Measurements from ENCODE around the gene OR2T27.
"Not testable (repeated sequence)": the region's sequence is repeated elsewhere in the genome, so short reads cannot be mapped to it uniquely, and the experiment has no call there.

Gene OR2T27, protein sequence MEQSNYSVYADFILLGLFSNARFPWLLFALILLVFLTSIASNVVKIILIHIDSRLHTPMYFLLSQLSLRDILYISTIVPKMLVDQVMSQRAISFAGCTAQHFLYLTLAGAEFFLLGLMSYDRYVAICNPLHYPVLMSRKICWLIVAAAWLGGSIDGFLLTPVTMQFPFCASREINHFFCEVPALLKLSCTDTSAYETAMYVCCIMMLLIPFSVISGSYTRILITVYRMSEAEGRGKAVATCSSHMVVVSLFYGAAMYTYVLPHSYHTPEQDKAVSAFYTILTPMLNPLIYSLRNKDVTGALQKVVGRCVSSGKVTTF
- 0 reads per million in 4 experiments for total RNA-seq

DNA sequence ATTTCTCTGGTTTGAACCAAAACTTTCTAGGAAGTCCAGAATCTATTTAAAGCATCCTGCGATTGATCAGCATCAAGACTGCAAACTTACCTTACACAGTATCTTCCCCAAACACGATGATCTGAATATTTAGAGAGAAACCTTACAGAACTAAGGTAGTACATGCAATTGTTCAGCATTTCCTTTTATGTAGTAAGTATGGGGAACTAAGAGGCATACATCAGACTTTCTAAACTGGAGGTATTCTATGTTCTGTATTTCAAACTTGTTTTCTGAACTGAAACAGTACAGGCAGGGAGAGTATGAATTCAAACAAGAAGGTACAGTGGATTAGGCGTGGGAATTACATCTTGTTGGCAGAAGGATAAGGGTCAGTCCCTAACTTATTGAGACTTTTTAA, at the start of gene OR2T27:
Gene OR2T27, minus strand, starts transcription at position 175 of the 400 bp plus-strand sequence. CDS start 4,644 bp downstream, outside the sequence.
- DNase-seq, result not testable (repeated sequence)

DNA sequence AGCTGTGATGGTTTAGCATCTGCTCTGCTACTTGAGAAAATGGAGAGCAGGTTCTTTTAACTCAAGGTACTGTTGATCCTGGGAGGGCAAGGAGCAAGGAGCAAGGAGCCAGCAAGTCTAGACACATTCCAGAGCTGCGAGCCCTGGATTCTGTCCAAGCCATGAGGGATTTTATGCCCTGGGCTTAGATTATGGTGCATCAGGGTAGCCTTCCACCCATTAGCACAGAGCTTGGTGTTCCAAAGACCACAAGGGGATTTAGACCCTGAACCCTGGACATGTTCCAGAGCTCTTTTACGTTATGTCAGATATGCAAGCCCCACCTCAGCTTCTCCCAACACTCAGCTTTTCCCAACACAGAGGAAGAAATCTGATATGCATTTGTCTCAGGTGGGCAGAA, 49.3 kb upstream of the OR2T27 start:
- DNase-seq, result no peak

DNA sequence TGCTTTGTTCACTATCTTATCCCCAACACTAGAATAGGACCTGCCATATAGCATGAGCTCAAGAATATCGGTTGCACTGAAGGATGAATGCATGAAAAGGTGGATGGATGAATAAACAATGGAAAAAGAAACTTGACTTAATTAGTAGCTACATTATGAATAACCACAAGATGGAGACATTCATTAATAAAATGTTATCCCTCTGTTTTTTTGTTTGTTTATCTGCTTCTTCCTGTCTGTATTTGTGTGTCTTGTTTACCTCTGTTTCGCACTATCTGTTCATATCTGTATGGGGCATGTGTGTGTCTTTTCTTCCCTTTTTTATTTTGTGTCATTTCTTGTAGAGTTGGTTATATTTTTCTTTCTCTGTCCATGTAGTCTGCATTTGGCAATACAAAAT, 48.3 kb upstream of the OR2T27 start:
- DNase-seq, result no peak

DNA sequence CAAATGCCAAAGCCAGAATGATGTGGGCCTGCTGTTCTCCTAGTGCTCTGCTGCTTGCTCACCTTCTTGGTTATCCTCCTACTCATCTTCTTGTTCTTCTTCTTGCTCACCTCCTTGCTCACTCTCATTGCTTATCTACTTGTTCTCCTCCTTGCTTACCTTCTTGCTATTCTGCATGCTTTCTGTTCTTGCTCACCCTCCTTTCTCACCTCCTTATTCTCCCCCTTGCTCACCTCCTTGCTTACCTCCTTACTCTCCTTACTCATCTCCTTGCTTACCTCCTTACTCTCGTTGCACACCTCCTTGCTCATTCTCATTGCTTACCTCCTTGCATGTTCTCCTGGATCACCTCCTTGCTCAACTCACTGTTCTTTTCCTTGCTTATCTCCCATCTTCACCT, 47.4 kb upstream of the OR2T27 start, which contains the start of gene OR14I1:
Gene OR14I1, minus strand, starts transcription at position 53 of the 400 bp plus-strand sequence.
- DNase-seq, result no peak

DNA sequence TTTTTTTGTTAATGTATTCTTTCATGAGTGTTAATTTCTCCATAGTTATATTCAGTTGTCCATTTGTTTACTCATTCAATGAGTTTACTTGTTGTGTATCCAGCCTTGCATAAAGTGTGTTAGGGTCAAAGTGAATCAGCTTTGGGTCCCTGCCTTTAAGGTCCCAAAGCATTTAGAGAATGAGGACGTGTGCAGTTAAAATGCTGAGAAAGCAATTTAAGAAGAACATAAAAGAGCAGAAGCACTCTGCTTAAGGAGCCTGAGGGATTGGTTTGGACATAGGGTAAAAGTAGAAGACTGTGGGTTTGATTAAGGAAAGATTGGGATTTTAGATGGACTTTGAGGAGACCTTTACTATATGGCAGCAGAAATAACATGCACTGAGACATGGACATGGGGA, 43.8 kb upstream of the OR2T27 start:
- no peak for DNase-seq

DNA sequence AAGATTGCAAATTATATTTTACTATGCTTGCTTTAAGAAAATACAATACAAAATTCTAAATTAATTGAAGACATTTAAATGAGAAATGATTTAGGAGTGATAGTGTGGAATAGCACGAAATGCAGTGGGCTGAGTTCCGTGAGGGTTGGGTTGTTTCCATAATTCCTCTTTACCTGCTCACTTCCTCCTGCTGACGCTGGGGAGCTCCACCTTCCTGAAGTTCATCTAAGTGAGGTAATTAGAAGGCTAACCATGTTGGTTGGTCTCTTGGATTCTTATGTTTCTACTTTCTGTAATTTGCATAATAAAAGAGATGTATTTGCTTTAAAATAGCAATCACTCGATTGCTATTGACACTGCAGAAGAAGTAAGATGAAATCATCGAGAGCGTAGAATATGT, 42.6 kb upstream of the OR2T27 start:
- DNase-seq, result no peak

DNA sequence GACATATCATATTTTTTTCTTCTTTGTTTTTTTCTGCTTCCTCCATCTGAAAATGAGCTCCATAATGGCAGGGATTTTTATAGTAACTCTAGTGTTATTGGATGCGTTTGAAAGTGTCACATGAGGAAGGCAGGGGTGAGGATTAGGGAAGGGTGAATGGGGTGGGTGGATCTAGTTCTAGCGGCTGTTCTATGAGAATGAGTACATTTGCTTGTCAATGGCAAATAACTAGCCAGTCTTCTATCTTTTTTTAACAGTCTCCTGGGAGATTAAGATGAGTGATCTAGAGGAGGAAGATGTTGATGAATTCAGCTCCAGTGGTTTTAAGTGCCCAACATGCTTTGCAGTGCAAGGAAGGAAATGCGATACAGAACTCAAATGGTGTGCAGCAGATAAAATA, 41.4 kb upstream of the OR2T27 start:
- no peak for DNase-seq

DNA sequence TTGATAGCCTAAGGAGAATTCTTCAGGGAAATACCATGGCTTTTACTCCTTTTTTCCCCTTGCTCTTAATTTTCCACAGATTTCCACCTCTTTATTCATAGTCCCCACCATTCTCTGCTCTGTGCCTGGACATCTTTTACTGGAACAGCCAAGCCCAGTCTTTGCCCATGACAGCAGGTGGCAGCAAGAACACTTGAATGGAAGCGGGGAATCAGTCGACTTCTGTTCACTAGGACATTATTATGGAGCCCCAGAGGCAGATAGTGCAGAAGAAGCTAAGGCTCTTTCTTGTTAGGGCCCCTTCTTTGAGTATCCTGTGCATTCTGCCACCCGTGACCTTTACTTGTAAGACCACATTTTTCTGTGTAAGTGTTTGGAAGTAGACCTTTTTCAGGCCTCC, 40.9 kb upstream of the OR2T27 start:
- no peak for DNase-seq

DNA sequence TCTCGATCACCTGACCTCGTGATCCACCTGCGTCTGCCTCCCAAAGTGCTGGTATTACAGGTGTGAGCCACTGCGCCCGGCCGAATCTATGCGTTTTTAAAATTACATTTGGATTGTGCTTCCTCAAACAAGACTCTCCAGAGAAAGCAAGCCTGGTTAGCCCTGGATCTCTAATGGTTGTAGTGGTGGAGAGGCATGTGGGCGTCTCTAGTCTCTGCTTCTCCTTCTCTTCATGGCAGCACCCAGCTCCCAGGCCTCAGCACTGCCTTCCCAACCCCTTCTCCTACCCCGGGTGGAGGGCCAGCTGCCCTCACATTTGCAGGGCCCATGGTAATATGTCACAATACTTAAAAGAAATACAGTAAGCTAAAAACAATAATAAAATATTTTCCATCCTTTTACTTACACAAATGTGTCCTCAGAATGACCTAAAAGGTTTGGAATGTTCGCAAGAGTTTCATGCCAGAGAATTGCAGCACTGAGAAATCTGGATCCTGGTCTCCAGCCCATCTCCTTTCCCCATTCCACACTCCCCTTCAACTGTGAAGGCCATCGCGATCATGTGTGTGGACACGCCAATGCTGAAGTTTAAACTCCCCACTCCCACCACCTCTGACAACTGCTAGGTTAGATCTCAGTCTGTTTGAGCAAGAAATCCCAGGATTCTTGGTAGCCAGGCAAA, 40.3 kb upstream of the OR2T27 start:
- DNase-seq, result no peak

DNA sequence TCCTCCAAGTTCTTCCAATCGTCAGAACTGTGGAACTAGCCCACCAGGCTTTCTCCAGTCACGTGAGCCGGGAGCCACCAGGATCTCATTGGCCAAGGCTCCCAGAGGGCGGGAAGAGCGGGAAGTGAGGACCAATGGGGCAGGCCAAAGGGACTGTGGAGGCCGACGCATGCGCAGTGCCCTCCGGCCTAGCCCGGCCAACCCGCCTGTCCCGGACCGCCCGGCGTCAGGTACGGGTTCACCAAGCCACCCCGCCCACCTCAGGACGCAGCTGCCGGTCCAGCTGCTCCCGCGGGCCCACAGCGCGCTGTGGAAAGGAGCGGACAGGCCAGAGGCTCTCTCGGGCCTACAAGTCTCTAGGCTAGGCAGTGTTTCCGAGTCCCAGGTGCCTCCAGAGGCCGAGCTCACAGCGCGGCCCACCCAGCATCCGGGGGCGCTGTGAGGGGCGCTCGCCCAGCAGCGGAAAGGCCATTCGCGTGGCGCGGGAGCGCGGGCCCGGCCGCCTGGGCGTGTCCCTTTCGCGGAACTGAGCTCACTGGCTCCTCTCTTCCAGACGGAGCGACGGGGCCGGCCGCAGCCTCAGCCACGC, 36.3 kb upstream of the OR2T27 start:
- no peak for DNase-seq

DNA sequence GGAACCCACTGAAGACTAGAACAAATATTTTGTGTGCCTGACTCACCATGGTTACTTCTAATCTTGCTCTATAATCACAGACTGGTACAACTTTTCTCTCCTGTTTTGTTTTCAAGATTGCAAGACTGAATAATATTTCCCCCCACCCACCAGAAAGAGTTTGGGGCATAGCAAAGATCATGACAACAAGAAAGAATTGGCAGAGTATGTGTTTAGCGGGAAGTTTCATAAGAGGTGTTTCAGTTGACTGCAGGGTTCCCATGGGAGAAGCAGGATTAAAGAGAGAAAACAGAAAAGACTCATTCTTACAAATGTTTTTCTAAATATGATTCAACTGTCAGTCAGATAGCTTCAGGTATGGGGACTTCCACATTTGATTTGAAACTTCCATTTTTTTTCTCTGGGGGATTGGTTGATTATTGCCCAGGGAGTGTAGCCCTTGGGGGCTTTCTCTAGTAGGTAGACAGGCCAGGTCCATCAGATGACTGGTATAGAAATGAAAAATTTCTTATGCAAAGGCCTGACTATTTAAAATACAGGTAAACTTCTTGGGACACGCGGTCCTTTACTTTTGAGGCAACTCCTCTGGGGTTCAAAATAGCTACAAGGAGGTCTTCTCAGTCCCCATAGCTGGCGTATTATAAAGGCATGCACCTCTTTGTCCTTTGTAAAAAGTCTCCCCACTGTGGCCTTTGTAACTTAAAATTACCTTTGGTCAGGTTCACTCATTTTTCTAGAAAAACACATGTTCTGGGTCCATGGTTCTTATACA, 33.4 kb upstream of the OR2T27 start:
- no peak for DNase-seq

DNA sequence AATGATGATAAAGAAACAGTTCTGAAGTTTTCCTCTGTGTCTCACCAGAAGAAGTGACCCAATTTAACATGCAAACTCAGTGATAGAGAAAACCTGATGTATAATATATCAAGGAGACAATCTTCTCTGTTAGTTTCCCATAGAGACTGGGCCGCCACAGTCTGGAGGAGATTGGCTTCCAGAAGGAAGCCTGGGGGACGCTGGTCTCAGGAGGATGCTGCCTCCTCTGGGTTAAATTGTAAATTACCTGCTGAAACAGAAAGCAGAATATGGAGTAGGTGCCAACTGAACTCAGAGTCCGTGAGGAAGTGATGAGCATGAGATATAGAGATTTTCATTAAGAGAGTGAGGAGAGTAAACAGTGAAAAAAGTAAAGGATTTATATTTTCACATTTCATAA, 31.5 kb upstream of the OR2T27 start:
- no peak for DNase-seq

DNA sequence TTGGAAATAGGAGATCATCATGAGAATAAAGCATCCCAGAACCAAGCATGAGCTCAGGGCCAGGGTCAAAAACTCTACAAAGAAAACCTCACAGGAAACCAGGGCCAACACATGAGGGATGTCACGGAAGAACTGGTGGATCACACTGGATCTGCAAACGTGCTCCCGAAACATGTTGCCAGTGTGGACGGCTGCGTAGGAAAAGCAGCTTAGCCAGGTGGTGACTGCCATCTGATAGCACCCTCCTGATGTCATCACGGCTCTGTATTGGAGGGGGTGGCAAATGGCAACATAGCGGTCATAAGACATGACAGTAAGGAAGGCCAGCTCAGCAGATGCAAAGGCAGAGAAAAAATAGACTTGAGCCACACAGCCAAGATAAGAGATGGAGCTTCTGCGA, 26.3 kb upstream of the OR2T27 start:
- DNase-seq, result no peak

DNA sequence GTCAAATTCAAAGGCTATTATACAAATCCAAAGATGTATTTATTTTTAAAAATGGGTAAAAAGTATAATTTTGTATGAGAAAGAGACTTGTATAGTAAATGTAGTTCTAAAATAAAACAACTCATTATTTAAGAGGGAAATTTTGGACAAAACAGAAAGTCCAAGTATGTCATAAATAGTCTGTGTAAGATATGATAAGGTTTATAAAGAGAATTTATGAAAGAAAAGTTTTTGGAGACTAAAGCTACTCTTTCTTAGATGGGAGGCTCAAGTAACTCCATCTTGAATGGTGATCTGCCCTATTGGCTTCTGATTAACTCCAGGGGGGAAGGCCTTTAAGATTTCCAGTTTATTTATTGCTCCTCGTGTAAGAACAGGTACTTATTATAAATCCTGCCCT, 14.7 kb upstream of the OR2T27 start:
- no peak for DNase-seq

DNA sequence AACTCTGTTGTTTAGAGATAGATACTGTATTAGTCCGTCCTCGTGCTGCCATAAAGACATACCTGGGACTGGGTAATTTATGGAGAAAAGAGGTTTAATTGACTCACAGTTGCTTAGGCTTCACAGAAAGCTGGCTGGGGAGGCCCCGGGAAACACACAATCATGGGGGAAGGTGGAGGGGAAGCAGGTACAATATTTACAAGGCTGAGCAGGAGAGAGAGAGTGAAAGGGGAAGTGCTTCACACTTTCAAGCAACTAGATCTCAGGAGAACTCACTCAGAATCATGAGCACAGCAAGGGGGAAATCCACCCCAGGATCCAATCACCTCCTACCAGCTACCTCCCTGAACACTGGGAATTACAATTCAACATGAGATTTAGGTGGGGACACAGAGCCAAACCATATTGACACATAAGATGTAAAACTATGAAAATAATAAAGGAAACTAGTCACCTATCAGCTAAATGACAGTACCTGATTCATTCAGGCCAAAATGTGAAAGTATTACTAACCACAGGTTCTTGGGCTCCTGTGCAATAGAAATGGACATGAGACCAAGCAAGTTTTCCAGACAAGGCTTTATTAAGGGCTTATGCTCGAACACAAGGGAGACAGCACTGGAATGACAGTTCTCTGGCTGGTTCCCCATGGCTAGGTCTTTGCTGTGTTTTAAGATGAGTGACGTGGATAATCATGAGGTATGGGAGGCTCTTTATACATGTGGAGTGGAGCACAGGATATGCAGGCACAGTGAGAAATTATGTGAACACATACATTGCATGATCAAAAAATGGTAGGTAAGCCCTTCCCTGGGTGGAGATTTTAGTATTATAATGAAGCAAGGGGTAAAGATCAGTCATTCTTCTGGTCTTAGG, 8.4 kb upstream of the OR2T27 start:
- not testable (repeated sequence) for DNase-seq

DNA sequence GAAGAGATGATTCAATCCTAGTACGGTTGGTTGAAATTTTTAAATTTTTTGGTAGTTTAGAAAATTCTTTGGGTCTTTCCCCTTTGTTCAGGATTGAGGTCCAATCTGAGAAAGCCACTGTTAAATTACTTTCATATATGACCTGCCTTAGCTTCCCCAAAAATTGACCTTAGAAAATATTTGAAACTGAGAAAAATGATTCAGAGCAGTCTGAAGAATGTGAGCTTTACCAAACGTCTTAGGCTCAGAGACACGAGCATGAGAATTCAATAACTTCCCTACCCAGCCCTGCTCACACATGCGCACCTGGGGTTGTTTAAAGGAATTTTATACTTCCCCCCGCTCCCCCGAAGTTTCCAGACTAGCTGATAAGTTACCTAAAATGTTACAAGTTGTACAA, 1.5 kb upstream of the OR2T27 start:
- DNase-seq, result not testable (repeated sequence)

DNA sequence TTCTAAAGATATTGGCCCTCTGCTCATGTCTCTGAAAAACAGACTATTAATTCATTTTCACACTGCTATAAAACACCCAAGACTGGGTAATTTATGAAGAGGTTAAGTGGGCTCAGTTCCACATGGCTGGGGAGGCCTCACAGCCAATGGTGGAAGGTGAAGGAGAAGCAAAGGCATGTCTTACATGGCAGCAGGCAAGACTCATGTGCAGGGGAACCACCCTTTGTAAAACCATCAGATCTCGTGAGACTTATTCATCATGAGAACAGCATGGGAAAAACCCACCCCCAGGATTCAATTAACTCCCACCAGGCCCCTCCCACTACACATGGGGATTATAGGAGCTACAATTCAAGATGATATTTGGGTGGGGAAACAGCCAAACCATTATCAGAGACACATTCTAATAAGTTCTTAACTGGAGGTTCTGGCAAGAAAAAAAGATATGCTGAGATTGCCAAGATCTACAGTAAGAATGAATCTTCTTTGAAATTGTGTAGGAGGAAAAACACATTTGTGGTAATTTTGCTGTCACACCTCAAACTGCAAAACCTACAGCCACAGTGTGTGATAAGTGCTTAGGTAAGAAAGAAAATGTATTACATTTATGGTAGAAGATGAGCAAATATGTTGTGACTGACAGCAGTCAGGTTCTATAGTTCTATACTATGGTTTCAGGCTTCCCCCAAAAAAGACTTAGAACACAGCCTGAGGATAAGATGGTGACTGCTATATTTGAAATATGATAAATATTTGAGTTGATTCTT, 6.4 kb downstream of the OR2T27 start:
- DNase-seq, result not testable (repeated sequence)

DNA sequence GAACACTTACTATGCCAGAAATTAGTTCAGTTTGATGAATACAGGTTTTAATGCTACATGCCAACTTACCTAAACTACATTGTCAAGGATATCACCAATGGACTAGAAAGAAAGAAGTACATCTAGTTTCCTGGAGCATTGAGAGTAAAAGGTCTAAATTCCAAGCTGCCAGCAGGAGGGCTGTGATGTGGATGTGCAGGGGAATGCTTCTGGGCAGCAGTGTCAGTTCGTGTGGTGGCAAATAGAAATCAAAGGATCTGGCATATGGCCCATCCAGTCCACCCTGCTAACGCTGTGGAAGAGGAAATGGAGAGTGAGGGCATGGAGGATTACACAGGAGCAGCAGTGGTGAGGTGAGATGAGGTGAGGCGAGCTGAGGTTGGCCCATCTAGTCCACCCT, 10.2 kb downstream of the OR2T27 start, which contains the start of gene OR2T35:
Gene OR2T35, minus strand, starts transcription at position 101 of the 400 bp plus-strand sequence. CDS start 6,020 bp downstream, outside the sequence.
- DNase-seq, result not testable (repeated sequence)

DNA sequence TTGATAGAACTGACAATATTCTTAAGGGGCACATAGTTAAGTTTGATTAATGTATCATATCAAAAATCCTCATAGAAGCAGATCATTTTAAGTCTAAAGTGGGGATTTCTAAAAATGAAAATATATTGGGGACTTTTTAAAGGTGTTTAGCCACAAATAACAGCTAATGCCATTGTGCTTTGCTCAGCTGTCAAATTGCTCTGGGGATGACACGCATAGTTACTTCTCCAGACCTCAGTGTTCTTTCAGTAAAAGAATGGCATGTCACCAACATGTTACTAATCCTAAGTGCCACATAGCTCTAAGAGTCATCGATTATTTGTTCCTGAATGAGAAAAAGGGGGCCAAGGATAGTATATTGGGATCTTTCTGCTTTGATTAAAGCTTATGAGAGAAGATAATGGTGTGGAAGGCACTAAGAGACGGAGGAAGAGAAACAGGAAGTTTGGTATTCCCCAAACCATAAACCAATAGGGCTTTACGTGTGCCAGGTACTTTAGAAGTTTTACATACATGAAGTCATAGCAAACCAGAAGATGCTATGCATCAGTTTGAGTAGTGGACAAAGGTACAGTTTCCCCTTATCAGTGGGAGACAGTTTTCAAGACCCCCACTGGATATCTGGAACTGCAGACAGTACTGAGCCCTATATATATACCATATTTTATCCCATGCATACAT, 12.2 kb downstream of the OR2T27 start:
- DNase-seq, result not testable (repeated sequence)

DNA sequence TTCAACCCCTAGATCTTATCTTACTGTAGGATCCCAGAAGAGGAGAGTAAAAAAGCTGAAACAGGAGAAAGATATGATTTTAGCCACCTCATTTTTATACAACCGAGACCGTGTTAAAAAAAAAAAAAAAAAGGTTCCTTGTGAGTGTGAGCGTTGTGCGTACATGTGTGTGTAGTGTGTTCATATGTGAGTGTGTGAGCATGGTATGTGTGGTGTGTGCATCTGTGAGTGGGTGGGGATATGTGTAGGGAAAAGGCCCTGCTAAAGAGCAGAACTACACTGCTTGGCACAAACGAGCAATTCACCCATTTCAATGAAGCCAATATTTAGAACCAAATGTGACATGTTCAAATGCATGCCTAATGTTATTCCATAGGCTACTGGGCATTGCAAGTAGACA, 13.7 kb downstream of the OR2T27 start:
- DNase-seq, result not testable (repeated sequence)

DNA sequence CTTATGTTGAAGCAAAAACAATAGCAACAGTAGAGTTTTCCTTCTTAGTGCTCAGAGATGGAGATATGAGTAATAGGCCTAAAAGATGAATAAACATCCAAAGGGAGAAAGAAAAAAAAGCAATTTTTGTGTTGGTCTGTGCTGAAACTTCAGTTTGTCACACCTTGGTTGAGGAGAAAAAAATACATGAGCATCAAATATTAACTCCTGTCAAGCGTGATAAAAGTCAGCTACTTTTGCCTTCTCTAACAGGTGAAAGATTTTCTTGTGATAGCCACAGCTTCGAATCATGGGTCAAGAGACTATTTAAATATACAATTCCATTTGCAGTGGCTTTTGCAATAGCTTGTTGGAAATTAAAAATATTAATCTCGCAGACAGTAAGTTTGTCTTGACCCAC, 14.4 kb downstream of the OR2T27 start:
- not testable (repeated sequence) for DNase-seq
